HUES6 (cell line): ENCODE measurements around the gene OR2L5.

ENCODE experiments used
- H3K27ac ChIP-seq: 2 replicates; pipeline ENCODE4 v1.7.0; 2013; ENCODE audit warnings: low read depth, mild to moderate bottlenecking, low read length, inconsistent platforms
- H3K27me3 ChIP-seq: 2 replicates; pipeline ENCODE4 v1.6.1; 2013; ENCODE audit warnings: low read length; ENCODE audit not compliant: control insufficient read depth, insufficient read depth
- H3K36me3 ChIP-seq: 2 replicates; pipeline ENCODE4 v1.6.1; 2013; ENCODE audit warnings: low read length; ENCODE audit not compliant: control insufficient read depth, insufficient read depth
- H3K4me1 ChIP-seq: 2 replicates; pipeline ENCODE4 v1.6.1; 2013; ENCODE audit warnings: low read length; ENCODE audit not compliant: control insufficient read depth, insufficient read depth
- H3K4me3 ChIP-seq: 2 replicates; pipeline ENCODE4 v1.5.1; 2013; ENCODE audit warnings: low read depth, low read length
- H3K9ac ChIP-seq: one replicate; pipeline ENCODE4 v1.6.1; 2013; ENCODE audit warnings: mild to moderate bottlenecking, low read length
- H3K9me3 ChIP-seq: 2 replicates; pipeline ENCODE4 v1.6.1; 2013; ENCODE audit warnings: low read depth, low read length; ENCODE audit not compliant: control insufficient read depth, insufficient read depth

OR2L5 gene

GRCh38 chr1:248046536-248046935 is 33.1 kb downstream of the OR2L5 start, which contains the start of gene OR2L3:
TSS of gene OR2L3 (plus strand) at chr1:248046836. CDS start at chr1:248060682, 13,846 bp downstream.
- Histone ChIP-seq H3K36me3 (no peaks in the 10 kb centered on the region), H3K9ac (no peak within 1 kb of the TSS), H3K27ac (no peak within 1 kb of the TSS), H3K4me1 (no peaks in the 10 kb centered on the region), H3K27me3 (no peaks in the 10 kb centered on the region), H3K4me3 (no peak within 1 kb of the TSS), H3K9me3 (peaks cover 25% of the 10 kb centered on the region; the same call in 1 of the 2 replicates)

GRCh38 chr1:248047008-248047407 is 33.5 kb downstream of the OR2L5 start:
- Histone ChIP-seq H3K9ac (no peak overlapping the region), H3K36me3 (no peaks in the 10 kb centered on the region), H3K4me3 (no peak overlapping the region), H3K9me3 (peaks cover 27% of the 10 kb centered on the region; the same call in 1 of the 2 replicates), H3K27me3 (no peaks in the 10 kb centered on the region), H3K27ac (no peak overlapping the region), H3K4me1 (no peaks in the 10 kb centered on the region)

- peaks cover 21% of the 10 kb centered on the region for H3K9me3 ChIP-seq
- no peak overlapping the region for H3K27ac ChIP-seq
- no peaks in the 10 kb centered on the region for H3K36me3 ChIP-seq
- H3K4me1 ChIP-seq: no peaks in the 10 kb centered on the region
- H3K4me3 ChIP-seq: no peak overlapping the region
- no peak overlapping the region for H3K9ac ChIP-seq
- no peaks in the 10 kb centered on the region for H3K27me3 ChIP-seq
Measured at GRCh38 chr1:248054671-248055070, 41.2 kb downstream of the OR2L5 start.

GRCh38 chr1:248055261-248055660 is 41.8 kb downstream of the OR2L5 start:
- no peak overlapping the region for H3K4me3 ChIP-seq
- no peak overlapping the region for H3K27ac ChIP-seq
- H3K4me1 ChIP-seq: no peaks in the 10 kb centered on the region
- no peaks in the 10 kb centered on the region for H3K27me3 ChIP-seq
- no peaks in the 10 kb centered on the region for H3K36me3 ChIP-seq
- no peak overlapping the region for H3K9ac ChIP-seq
- peaks cover 19% of the 10 kb centered on the region for H3K9me3 ChIP-seq

GRCh38 chr1:248065071-248065470 is 51.6 kb downstream of the OR2L5 start:
- no peaks in the 10 kb centered on the region for H3K27me3 ChIP-seq

GRCh38 chr1:248065604-248066003 is 52.1 kb downstream of the OR2L5 start:
- H3K27ac ChIP-seq: no peak overlapping the region

More at GRCh38 chr1:248065071-248065470, 51.6 kb downstream of the OR2L5 start:
- no peaks in the 10 kb centered on the region for H3K4me1 ChIP-seq
- H3K36me3 ChIP-seq: no peaks in the 10 kb centered on the region
- H3K4me3 ChIP-seq: no peak overlapping the region
- H3K9me3 ChIP-seq: peaks cover 22% of the 10 kb centered on the region; the same call in 1 of the 2 replicates
- H3K27ac ChIP-seq: no peak overlapping the region
- no peak overlapping the region for H3K9ac ChIP-seq

More at GRCh38 chr1:248065604-248066003, 52.1 kb downstream of the OR2L5 start:
- H3K9me3 ChIP-seq: peaks cover 22% of the 10 kb centered on the region; the same call in 1 of the 2 replicates
- no peaks in the 10 kb centered on the region for H3K36me3 ChIP-seq
- H3K27me3 ChIP-seq: no peaks in the 10 kb centered on the region
- no peaks in the 10 kb centered on the region for H3K4me1 ChIP-seq
- H3K9ac ChIP-seq: no peak overlapping the region
- no peak overlapping the region for H3K4me3 ChIP-seq
